HEK293 (cell line): Measurements from ENCODE around the gene BTNL8.

Experiments used
- CTCF ChIA-PET: fragments of 350-600 bp; formaldehyde crosslinking; extraction: SDS; loops from one replicate; lab custom pipeline; 2021; ENCODE audit warnings: antibody characterized with exemption; lab: Yijun Ruan, JAX
- POLR2A ChIA-PET: fragments of 300-600 bp; formaldehyde crosslinking; extraction: SDS; loops from one replicate; lab custom pipeline; 2020; ENCODE audit warnings: antibody characterized with exemption, inconsistent platforms; lab: Yijun Ruan, JAX
- H3K27ac ChIP-seq: fragments of 200-500 bp; sonication (Bioruptor generic); 2 replicates; pipeline ENCODE4 v1.5.1; 2014; ENCODE audit warnings: low read depth, low read length, control low read depth, inconsistent platforms; ENCODE audit errors: extremely low read depth
- H3K36me3 ChIP-seq, 2 experiments: fragments of 200-500 bp in 1 of 2; sonication (Bioruptor generic) in 1 of 2; 1 replicate in 1 of 2; 2 replicates in 1 of 2; pipeline ENCODE4 v1.5.1; 2014 to 2017; ENCODE audit warnings: inconsistent platforms in 2 of 2, low read length in 2 of 2; ENCODE audit not compliant: control insufficient read depth in 2 of 2, insufficient read depth in 1 of 2
- H3K4me1 ChIP-seq: fragments of 200-500 bp; sonication (Bioruptor generic); 2 replicates; pipeline ENCODE4 v1.5.1; 2014; ENCODE audit warnings: mild to moderate bottlenecking, low read length, inconsistent platforms; ENCODE audit not compliant: control insufficient read depth, insufficient read depth
- H3K4me3 ChIP-seq: 2 replicates; pipeline ENCODE4 v1.5.1; 2011; ENCODE audit warnings: low read depth, mild to moderate bottlenecking, control low read depth, low read length, moderate library complexity
- H3K9me3 ChIP-seq: fragments of 200-500 bp; sonication (Bioruptor generic); 2 replicates; pipeline ENCODE4 v1.5.1; 2014; ENCODE audit warnings: low read depth, low read length, inconsistent platforms; ENCODE audit not compliant: control insufficient read depth, insufficient read depth
- KLF10 ChIP-seq: fragments of 450-650 bp; IDR thresholded peaks from 2 replicates; pipeline ENCODE4 v1.5.1; 2018; ENCODE audit warnings: missing biosample characterization, mild to moderate bottlenecking, missing genetic modification characterization
- REPIN1 ChIP-seq: fragments of 450-650 bp; formaldehyde crosslinking; IDR thresholded peaks from 2 replicates; pipeline ENCODE4 v1.5.1; 2017; ENCODE audit warnings: missing biosample characterization, missing genetic modification characterization, low read depth
- SALL2 ChIP-seq: fragments of 450-650 bp; formaldehyde crosslinking; IDR thresholded peaks from 2 replicates; pipeline ENCODE4 v1.5.0; 2017; ENCODE audit warnings: missing biosample characterization, mild to moderate bottlenecking, missing genetic modification characterization, borderline replicate concordance
- SCRT1 ChIP-seq: fragments of 450-650 bp; formaldehyde crosslinking; IDR thresholded peaks from 2 replicates; pipeline ENCODE4 v1.5.1; 2016; ENCODE audit warnings: missing biosample characterization, missing genetic modification characterization, borderline replicate concordance
- TCF7L2 ChIP-seq: IDR thresholded peaks from 2 replicates; pipeline ENCODE4 v1.6.1; 2011; ENCODE audit warnings: low read depth, mild to moderate bottlenecking, inconsistent platforms, low read length, moderate library complexity, borderline replicate concordance
- TSHZ1 ChIP-seq: fragments of 450-650 bp; formaldehyde crosslinking; IDR thresholded peaks from 2 replicates; pipeline ENCODE4 v1.5.1; 2016; ENCODE audit warnings: missing biosample characterization, missing genetic modification characterization, borderline replicate concordance
- ZNF114 ChIP-seq: fragments of 450-650 bp; formaldehyde crosslinking; IDR thresholded peaks from 2 replicates; pipeline ENCODE4 v1.5.0; 2017; ENCODE audit warnings: missing biosample characterization, missing genetic modification characterization
- ZNF132 ChIP-seq: fragments of 450-650 bp; formaldehyde crosslinking; IDR thresholded peaks from 2 replicates; pipeline ENCODE4 v1.5.1; 2017; ENCODE audit warnings: missing biosample characterization, missing genetic modification characterization, borderline replicate concordance
- ZNF174 ChIP-seq: fragments of 450-650 bp; formaldehyde crosslinking; IDR thresholded peaks from 2 replicates; pipeline ENCODE4 v1.5.0; 2017; ENCODE audit warnings: missing biosample characterization, mild to moderate bottlenecking, missing genetic modification characterization
- ZNF184 ChIP-seq: fragments of 450-650 bp; IDR thresholded peaks from 2 replicates; pipeline ENCODE4 v1.5.1; 2018; ENCODE audit warnings: missing biosample characterization, mild to moderate bottlenecking, missing genetic modification characterization
- ZNF202 ChIP-seq: fragments of 450-650 bp; formaldehyde crosslinking; IDR thresholded peaks from 2 replicates; pipeline ENCODE4 v1.5.1; 2016; ENCODE audit warnings: missing biosample characterization, missing genetic modification characterization, borderline replicate concordance
- ZNF350 ChIP-seq: fragments of 450-650 bp; formaldehyde crosslinking; IDR thresholded peaks from 2 replicates; pipeline ENCODE4 v1.5.0; 2017; ENCODE audit warnings: missing biosample characterization, mild to moderate bottlenecking, missing genetic modification characterization
- ZNF362 ChIP-seq: fragments of 450-650 bp; formaldehyde crosslinking; IDR thresholded peaks from 2 replicates; pipeline ENCODE4 v1.5.1; 2016; ENCODE audit warnings: missing biosample characterization, missing genetic modification characterization
- ZNF366 ChIP-seq: fragments of 450-650 bp; formaldehyde crosslinking; conservative IDR thresholded peaks from 2 replicates; pipeline ENCODE4 v1.5.1; 2016; ENCODE audit warnings: missing biosample characterization, missing genetic modification characterization
- ZNF394 ChIP-seq: fragments of 450-650 bp; formaldehyde crosslinking; IDR thresholded peaks from 2 replicates; pipeline ENCODE4 v1.5.1; 2016; ENCODE audit warnings: missing biosample characterization, missing genetic modification characterization, mild to moderate bottlenecking, moderate library complexity, borderline replicate concordance
- ZNF398 ChIP-seq: fragments of 450-650 bp; formaldehyde crosslinking; IDR thresholded peaks from 2 replicates; pipeline ENCODE4 v1.5.1; 2017; ENCODE audit warnings: missing biosample characterization, missing genetic modification characterization
- ZNF514 ChIP-seq: fragments of 450-650 bp; formaldehyde crosslinking; IDR thresholded peaks from 2 replicates; pipeline ENCODE4 v1.5.1; 2016; ENCODE audit warnings: missing biosample characterization, missing genetic modification characterization
- ZNF561 ChIP-seq: fragments of 450-650 bp; IDR thresholded peaks from 2 replicates; pipeline ENCODE4 v1.5.1; 2018; ENCODE audit warnings: missing biosample characterization, missing genetic modification characterization, borderline replicate concordance
- ZNF596 ChIP-seq: fragments of 450-650 bp; IDR thresholded peaks from 2 replicates; pipeline ENCODE4 v1.5.0; 2018; ENCODE audit warnings: missing biosample characterization, mild to moderate bottlenecking, missing genetic modification characterization, moderate library complexity
- ZNF654 ChIP-seq: fragments of 450-650 bp; formaldehyde crosslinking; IDR thresholded peaks from 2 replicates; pipeline ENCODE4 v1.5.1; 2016; ENCODE audit warnings: low read depth, missing biosample characterization, missing genetic modification characterization
- ZSCAN16 ChIP-seq: fragments of 450-650 bp; formaldehyde crosslinking; IDR thresholded peaks from 2 replicates; pipeline ENCODE4 v1.5.1; 2016; ENCODE audit warnings: missing biosample characterization, missing genetic modification characterization

BTNL8 gene

GRCh38 chr5:180910182-180910581 is 11.2 kb downstream of the BTNL8 start:
- H3K27ac ChIP-seq, result no peak overlapping the region
- H3K36me3 ChIP-seq, result no peaks in the 10 kb centered on the region
- ChIA-PET POLR2A (no interaction called here), CTCF (interaction anchor here (0.6 to 0.7 kb wide), 2 partner anchors 19 to 303 kb away, joined by 3 to 4 read pairs; no protein-coding TSS in a partner anchor)
- TF ChIP-seq TCF7L2 (no peak), ZNF366 (tag by site-specific recombination) (no peak), ZNF114 (no peak), ZSCAN16 (tag by site-specific recombination) (no peak)
- H3K4me1 ChIP-seq, result no peaks in the 10 kb centered on the region
- no peak overlapping the region for H3K4me3 ChIP-seq
- H3K9me3 ChIP-seq, result no peaks in the 10 kb centered on the region

GRCh38 chr5:180910735-180911134 is 11.8 kb downstream of the BTNL8 start:
- H3K27ac ChIP-seq, result no peak overlapping the region
- no peak overlapping the region for H3K4me3 ChIP-seq
- ChIA-PET CTCF (interaction anchor here (0.7 kb wide), 1 partner anchor 303 kb away, joined by 4 read pairs; no protein-coding TSS in a partner anchor), POLR2A (no interaction called here)
- TF ChIP-seq SALL2 (tag by site-specific recombination) (no peak), ZNF514 (tag by site-specific recombination) (no peak), ZNF596 (tag by site-specific recombination) (no peak), KLF10 (tag by site-specific recombination) (no peak), ZNF398 (no peak), REPIN1 (no peak), ZNF394 (tag by site-specific recombination) (no peak), ZNF174 (tag by site-specific recombination) (no peak), ZNF561 (tag by site-specific recombination) (no peak), ZNF362 (no peak), TSHZ1 (no peak), SCRT1 (tag by site-specific recombination) (no peak), ZNF132 (tag by site-specific recombination) (no peak), ZNF202 (no peak), ZNF350 (tag by site-specific recombination) (no peak), ZNF654 (tag by site-specific recombination) (no peak), ZNF184 (no peak)
- H3K36me3 ChIP-seq, result no peaks in the 10 kb centered on the region
- H3K9me3 ChIP-seq, result no peaks in the 10 kb centered on the region
- no peaks in the 10 kb centered on the region for H3K4me1 ChIP-seq
